GM23338 (cell line): ENCODE results near the gene CTDSPL. TPM values are rescaled to one million over a fixed set of nuclear protein-coding genes. Genes with fewer than 3 reads are reported as not detected.

ENCODE experiments used
- ATAC-seq: fragments of 200-7000 bp; cut with Tn5 transposase; 3 replicates; pipeline ENCODE4 v1.9.1; 2020
- DNase-seq: peaks from one replicate; pipeline ENCODE4 v3.0.0-alpha.2; 2015; ENCODE audit warnings: low spot score
- H2AFZ ChIP-seq: fragments of 200-600 bp; sonication (generic); 2 replicates; pipeline ENCODE4 v1.8.0; 2016; ENCODE audit warnings: antibody characterized with exemption, mild to moderate bottlenecking, moderate library complexity
- H3F3A ChIP-seq: fragments of 200-600 bp; sonication (generic); replicated peaks from 2 replicates; pipeline ENCODE4 v1.8.0; 2017; ENCODE audit warnings: antibody characterized with exemption, mixed run types, low read depth
- H3K27ac ChIP-seq: fragments of 200-600 bp; sonication (generic); 2 replicates; pipeline ENCODE4 v1.6.1; 2016; ENCODE audit warnings: low read depth
- H3K27me3 ChIP-seq: fragments of 200-600 bp; sonication (generic); 2 replicates; pipeline ENCODE4 v1.8.0; 2016; ENCODE audit warnings: mild to moderate bottlenecking, mixed run types, moderate library complexity; ENCODE audit not compliant: insufficient read depth
- H3K36me3 ChIP-seq: fragments of 200-600 bp; sonication (generic); 2 replicates; pipeline ENCODE4 v1.8.0; 2016; ENCODE audit warnings: mild to moderate bottlenecking; ENCODE audit not compliant: insufficient read depth
- H3K4me1 ChIP-seq: fragments of 200-600 bp; sonication (generic); 2 replicates; pipeline ENCODE4 v1.8.0; 2016; ENCODE audit warnings: mild to moderate bottlenecking, moderate library complexity; ENCODE audit not compliant: insufficient read depth
- H3K4me2 ChIP-seq: fragments of 200-600 bp; sonication (generic); 2 replicates; pipeline ENCODE4 v1.7.1; 2017; ENCODE audit warnings: mixed run types
- H3K4me3 ChIP-seq: fragments of 200-600 bp; sonication (generic); 2 replicates; pipeline ENCODE4 v1.6.1; 2016; ENCODE audit warnings: mixed run types
- H3K79me2 ChIP-seq: fragments of 200-600 bp; sonication (generic); replicated peaks from 2 replicates; pipeline ENCODE4 v1.8.0; 2017; ENCODE audit warnings: mild to moderate bottlenecking; ENCODE audit not compliant: insufficient read depth
- H3K9me2 ChIP-seq: fragments of 200-600 bp; sonication (generic); 2 replicates; pipeline ENCODE4 v1.8.0; 2017; ENCODE audit not compliant: insufficient read depth
- H4K20me1 ChIP-seq: fragments of 200-600 bp; sonication (generic); replicated peaks from 2 replicates; pipeline ENCODE4 v1.8.0; 2017; ENCODE audit warnings: mild to moderate bottlenecking; ENCODE audit not compliant: insufficient read depth
- H3K27ac Mint-ChIP-seq: 2 replicates; pipeline ENCODE4 v1.8.0; 2020; ENCODE audit warnings: inconsistent platforms, mild to moderate bottlenecking, moderate library complexity, mixed read lengths
- H3K27me3 Mint-ChIP-seq: 3 replicates; pipeline ENCODE4 v1.8.0; 2022; ENCODE audit warnings: low read depth, mild to moderate bottlenecking, moderate library complexity, mixed read lengths, inconsistent platforms; ENCODE audit not compliant: insufficient read depth, poor library complexity
- H3K36me3 Mint-ChIP-seq: 3 replicates; pipeline ENCODE4 v1.8.0; 2021; ENCODE audit warnings: low read depth, mild to moderate bottlenecking, inconsistent platforms, moderate library complexity, mixed read lengths
- H3K4me1 Mint-ChIP-seq: 3 replicates; pipeline ENCODE4 v1.8.0; 2020; ENCODE audit warnings: mild to moderate bottlenecking, inconsistent platforms, mixed read lengths
- H3K4me3 Mint-ChIP-seq: 3 replicates; pipeline ENCODE4 v1.8.0; 2021; ENCODE audit warnings: moderate library complexity, mild to moderate bottlenecking, inconsistent platforms, mixed read lengths
- H3K9me3 Mint-ChIP-seq: 3 replicates; pipeline ENCODE4 v1.8.0; 2020; ENCODE audit warnings: moderate library complexity, mild to moderate bottlenecking, inconsistent platforms, mixed read lengths
- CREB1 ChIP-seq: fragments of 250-450 bp; sonication (Bioruptor Pico); IDR thresholded peaks from 2 replicates; pipeline ENCODE4 v1.5.0; 2020; ENCODE audit warnings: low read depth, mild to moderate bottlenecking, moderate library complexity
- STAT1 ChIP-seq: IDR thresholded peaks from one replicate; pipeline ENCODE4 v1.6.1; 2016; ENCODE audit warnings: antibody characterized with exemption; ENCODE audit not compliant: unreplicated experiment
- polyA plus RNA-seq: library from polyadenylated mRNA; unstranded; fragments of >200 nt; fragmentation: Nextera tagmentation; extraction: Ambion mirVana; gene quantifications from 2 replicates; pipeline ENCODE4 v1.2.1, GENCODE V29; 2016
- total RNA-seq: library from RNA; depleted of rRNA; stranded (reverse); fragments of >200 nt; shearing (Covaris generic); gene quantifications from 2 replicates; pipeline ENCODE4 v1.2.3, GENCODE V29; 2014
- TF ChIP-seq, protein P1 (sequence below): fragments of 250-450 bp; sonication (Bioruptor Pico); IDR thresholded peaks from 2 replicates; pipeline ENCODE4 v1.5.0; 2020; ENCODE audit warnings: mild to moderate bottlenecking, moderate library complexity
- TF ChIP-seq, protein P2 (sequence below): IDR thresholded peaks from 2 replicates; pipeline ENCODE4 v1.6.1; 2016; ENCODE audit warnings: antibody characterized with exemption

The CTDSPL gene
- total and polyA plus RNA-seq, 2 experiments from 2014 or later = 23.2 to 42.0 TPM

DNA sequence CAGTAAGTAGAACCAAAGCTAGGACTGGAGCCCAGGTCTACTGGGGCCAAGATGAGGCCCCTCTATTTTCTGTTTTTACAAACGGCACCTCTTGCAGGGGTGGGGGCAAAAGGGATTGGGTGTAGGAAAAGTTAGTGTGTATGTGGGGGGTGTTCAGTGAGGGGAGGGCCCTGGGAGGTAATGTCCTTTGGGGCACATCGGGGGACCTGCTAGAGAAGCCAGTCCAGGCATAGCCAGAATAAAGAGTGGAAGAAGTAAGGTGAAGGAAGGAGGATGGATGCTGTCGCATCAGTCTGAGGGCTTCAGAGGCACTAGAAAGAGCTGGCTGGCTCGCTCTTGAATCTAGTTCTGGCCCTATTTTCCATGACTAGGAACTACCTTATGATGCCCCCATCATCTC, 165.2 kb downstream of the CTDSPL start (continued):
- TF ChIP-seq, protein P1, sequence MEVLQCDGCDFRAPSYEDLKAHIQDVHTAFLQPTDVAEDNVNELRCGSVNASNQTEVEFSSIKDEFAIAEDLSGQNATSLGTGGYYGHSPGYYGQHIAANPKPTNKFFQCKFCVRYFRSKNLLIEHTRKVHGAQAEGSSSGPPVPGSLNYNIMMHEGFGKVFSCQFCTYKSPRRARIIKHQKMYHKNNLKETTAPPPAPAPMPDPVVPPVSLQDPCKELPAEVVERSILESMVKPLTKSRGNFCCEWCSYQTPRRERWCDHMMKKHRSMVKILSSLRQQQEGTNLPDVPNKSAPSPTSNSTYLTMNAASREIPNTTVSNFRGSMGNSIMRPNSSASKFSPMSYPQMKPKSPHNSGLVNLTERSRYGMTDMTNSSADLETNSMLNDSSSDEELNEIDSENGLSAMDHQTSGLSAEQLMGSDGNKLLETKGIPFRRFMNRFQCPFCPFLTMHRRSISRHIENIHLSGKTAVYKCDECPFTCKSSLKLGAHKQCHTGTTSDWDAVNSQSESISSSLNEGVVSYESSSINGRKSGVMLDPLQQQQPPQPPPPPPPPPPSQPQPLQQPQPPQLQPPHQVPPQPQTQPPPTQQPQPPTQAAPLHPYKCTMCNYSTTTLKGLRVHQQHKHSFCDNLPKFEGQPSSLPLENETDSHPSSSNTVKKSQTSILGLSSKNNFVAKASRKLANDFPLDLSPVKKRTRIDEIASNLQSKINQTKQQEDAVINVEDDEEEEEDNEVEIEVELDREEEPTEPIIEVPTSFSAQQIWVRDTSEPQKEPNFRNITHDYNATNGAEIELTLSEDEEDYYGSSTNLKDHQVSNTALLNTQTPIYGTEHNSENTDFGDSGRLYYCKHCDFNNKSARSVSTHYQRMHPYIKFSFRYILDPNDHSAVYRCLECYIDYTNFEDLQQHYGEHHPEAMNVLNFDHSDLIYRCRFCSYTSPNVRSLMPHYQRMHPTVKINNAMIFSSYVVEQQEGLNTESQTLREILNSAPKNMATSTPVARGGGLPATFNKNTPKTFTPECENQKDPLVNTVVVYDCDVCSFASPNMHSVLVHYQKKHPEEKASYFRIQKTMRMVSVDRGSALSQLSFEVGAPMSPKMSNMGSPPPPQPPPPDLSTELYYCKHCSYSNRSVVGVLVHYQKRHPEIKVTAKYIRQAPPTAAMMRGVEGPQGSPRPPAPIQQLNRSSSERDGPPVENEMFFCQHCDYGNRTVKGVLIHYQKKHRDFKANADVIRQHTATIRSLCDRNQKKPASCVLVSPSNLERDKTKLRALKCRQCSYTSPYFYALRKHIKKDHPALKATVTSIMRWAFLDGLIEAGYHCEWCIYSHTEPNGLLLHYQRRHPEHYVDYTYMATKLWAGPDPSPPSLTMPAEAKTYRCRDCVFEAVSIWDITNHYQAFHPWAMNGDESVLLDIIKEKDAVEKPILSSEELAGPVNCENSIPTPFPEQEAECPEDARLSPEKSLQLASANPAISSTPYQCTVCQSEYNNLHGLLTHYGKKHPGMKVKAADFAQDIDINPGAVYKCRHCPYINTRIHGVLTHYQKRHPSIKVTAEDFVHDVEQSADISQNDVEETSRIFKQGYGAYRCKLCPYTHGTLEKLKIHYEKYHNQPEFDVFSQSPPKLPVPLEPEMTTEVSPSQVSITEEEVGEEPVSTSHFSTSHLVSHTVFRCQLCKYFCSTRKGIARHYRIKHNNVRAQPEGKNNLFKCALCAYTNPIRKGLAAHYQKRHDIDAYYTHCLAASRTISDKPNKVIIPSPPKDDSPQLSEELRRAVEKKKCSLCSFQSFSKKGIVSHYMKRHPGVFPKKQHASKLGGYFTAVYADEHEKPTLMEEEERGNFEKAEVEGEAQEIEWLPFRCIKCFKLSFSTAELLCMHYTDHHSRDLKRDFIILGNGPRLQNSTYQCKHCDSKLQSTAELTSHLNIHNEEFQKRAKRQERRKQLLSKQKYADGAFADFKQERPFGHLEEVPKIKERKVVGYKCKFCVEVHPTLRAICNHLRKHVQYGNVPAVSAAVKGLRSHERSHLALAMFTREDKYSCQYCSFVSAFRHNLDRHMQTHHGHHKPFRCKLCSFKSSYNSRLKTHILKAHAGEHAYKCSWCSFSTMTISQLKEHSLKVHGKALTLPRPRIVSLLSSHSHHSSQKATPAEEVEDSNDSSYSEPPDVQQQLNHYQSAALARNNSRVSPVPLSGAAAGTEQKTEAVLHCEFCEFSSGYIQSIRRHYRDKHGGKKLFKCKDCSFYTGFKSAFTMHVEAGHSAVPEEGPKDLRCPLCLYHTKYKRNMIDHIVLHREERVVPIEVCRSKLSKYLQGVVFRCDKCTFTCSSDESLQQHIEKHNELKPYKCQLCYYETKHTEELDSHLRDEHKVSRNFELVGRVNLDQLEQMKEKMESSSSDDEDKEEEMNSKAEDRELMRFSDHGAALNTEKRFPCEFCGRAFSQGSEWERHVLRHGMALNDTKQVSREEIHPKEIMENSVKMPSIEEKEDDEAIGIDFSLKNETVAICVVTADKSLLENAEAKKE (CRISPR knock-in tag) = no peak
- TF ChIP-seq STAT1 = no peak

DNA sequence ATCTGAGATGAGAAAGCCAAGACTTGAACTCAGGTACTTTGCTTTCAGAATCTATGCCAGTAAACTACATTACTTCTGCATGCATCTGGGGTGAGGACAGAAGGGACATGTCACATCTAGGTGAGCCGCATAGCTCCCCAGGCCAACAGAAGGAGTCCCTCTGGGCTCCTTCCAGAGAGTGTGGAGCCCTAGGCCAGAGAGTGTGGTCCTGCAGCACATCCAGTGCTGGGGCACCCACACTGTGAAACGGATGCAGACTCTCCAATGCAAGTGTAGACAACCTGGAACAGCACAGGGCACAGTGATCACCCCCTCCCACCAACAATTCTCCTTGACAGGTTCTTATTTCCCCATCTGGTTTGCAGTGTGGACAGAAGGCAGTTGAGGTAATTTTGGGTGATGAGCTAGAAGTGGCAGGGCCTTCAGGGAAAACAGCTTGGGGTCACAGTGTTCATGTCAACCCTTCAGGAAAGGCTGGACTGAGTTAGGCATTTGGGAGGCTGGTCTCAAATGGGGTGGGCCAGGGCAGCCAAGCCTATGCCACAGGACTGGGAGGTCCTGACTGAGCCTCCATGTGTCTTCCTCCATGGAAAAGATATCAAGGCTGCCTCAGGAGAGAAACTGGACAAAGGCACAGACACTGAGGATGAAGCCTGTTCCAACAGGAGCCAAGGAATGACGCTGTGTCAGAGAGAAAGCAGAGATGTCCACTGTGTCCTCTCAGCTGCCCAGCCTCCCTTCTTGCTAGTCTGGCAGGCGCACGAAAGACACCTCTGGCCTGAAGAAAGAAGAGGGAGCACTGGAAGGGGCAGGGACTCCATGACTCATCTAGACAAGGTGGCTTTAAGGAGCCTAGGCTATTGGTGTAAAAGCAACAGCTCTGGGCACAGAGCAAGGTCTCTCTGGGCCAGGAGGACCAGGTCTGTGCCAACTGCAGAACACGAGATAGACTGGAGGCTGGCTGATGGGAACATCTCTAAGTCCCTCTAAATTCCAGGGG, 166.1 kb downstream of the CTDSPL start:
- Histone ChIP-seq H4K20me1 (peaks cover 3% of the 10 kb centered on the region; the same call in 1 of the 2 replicates), H3K4me2 (no peak overlapping the region), H3K4me3 (peak overlapping the region; percentile 79), H3K4me1 (peaks cover 6% of the 10 kb centered on the region), H3F3A (no peaks in the 10 kb centered on the region), H3K27me3 (peaks cover 64% of the 10 kb centered on the region), H3K9me2 (no peaks in the 10 kb centered on the region), H3K79me2 (no peaks in the 10 kb centered on the region; the same call in 1 of the 2 replicates), H3K36me3 (no peaks in the 10 kb centered on the region), H2AFZ (no peak overlapping the region), H3K27ac (no peak overlapping the region)
- Mint-ChIP-seq H3K4me1 (peaks cover 10% of the 10 kb centered on the region), H3K4me3 (peak overlapping the region; percentile 71), H3K27me3 (peaks cover 48% of the 10 kb centered on the region), H3K9me3 (no peaks in the 10 kb centered on the region), H3K36me3 (no peaks in the 10 kb centered on the region), H3K27ac (no peak overlapping the region)
- ATAC-seq (no peak), DNase-seq (no peak)
- TF ChIP-seq STAT1 = no peak
- TF ChIP-seq, protein P2, sequence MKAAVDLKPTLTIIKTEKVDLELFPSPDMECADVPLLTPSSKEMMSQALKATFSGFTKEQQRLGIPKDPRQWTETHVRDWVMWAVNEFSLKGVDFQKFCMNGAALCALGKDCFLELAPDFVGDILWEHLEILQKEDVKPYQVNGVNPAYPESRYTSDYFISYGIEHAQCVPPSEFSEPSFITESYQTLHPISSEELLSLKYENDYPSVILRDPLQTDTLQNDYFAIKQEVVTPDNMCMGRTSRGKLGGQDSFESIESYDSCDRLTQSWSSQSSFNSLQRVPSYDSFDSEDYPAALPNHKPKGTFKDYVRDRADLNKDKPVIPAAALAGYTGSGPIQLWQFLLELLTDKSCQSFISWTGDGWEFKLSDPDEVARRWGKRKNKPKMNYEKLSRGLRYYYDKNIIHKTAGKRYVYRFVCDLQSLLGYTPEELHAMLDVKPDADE = no peak
- no peak for TF ChIP-seq CREB1 (CRISPR knock-in tag)
- TF ChIP-seq, protein P1 (CRISPR knock-in tag) = no peak
